HG02623 (cell line): ENCODE data around the gene SPATA6.
A peak's percentile ranks its signal among the peaks of the same experiment; 100 is the strongest.
"Not testable (repeated sequence)": the region's sequence is repeated elsewhere in the genome, so short reads cannot be mapped to it uniquely, and the experiment has no call there.

ENCODE experiments used
- ATAC-seq: cut with Tn5 transposase; IDR thresholded peaks from one replicate; pipeline ENCODE4 v1.9.1; 2021; ENCODE audit warnings: moderate library complexity; ENCODE audit not compliant: unreplicated experiment

Gene SPATA6

DNA sequence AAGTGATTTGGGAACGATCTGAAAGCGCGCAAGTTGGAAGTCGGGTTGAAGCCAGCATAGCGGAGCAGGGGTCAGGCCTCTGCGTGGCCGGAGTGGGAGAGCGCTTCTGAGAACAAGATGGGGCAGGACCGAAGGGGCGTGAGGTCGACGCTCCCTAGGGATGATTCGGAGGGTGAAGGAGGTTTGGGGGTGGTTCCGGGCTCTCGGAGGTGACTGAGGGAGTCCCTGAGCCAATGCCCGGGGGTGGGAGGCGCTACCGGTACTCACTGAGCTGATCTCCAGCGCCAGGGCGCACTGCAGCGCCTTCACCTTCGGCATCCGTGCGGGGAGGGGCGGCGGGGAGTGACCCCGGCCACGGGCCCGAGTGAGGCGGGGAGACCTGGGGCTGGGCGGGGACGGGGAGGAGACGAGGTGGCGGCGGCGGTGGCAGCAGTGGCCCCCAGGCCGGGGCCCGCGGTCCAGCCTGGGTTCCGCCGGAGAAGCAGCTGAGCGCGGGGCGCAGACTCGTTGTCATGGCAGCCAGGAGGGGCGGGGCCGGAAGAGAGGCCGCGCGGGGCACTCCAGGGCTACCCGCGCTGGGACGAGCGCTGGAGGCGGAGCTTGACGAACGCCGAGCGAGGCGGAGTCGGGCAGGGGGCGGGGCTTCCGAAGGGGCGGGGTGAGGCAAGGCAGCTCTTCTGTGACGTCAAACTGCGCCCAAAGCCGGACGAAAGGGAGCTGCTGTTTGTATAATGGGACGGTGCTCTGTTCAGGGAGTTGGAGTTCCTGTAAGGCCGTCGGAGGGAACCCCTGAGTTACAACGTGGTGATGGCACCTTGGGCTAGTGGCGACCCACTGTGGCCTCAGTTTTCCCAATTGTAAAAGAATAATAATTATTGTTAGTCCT lies at the start of gene SPATA6:
TSS of gene SPATA6 (minus strand) at position 514 of the 886 bp plus-strand sequence. CDS start at position 318, 196 bp downstream.
- ATAC-seq, result peak; percentile 99

DNA sequence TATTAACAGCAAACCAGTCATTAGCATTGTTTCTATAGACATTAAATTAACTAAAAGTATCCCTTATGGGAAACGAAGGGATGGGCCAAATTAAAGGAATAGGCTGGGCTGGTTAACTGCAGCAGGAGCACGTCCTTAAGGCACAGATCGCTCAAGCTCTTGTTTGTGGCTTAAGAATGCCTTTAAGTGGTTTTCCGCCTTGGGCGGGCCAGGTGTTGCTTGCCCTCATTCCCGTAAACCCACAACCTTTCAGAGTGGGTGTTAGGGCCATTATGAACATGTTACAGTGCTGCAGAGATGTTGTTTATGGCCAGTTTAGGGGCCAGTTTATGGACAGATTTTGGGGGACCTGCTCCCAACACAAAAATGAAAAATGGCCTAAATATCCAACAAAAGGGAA lies 47.9 kb upstream of the SPATA6 start:
- ATAC-seq, result not testable (repeated sequence)

DNA sequence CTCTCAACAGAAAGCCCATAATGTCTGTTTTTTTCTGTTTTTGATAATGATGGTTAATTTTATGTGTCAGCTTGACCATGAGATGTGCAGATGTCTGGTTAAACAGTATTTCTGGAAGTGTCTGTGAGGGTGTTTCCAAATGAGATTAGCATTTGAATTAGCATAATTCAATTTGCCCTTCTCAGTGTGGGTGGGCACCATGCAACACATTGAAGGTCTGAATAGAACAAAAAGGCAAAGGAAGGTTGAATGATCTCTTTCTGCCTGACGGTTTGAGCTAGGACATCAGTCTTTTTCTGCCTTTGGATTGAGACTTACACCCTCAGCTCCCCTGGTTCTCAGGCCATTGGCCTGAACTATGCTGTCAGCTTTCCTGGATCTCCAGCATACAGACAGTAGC lies 34.9 kb upstream of the SPATA6 start:
- no peak for ATAC-seq

DNA sequence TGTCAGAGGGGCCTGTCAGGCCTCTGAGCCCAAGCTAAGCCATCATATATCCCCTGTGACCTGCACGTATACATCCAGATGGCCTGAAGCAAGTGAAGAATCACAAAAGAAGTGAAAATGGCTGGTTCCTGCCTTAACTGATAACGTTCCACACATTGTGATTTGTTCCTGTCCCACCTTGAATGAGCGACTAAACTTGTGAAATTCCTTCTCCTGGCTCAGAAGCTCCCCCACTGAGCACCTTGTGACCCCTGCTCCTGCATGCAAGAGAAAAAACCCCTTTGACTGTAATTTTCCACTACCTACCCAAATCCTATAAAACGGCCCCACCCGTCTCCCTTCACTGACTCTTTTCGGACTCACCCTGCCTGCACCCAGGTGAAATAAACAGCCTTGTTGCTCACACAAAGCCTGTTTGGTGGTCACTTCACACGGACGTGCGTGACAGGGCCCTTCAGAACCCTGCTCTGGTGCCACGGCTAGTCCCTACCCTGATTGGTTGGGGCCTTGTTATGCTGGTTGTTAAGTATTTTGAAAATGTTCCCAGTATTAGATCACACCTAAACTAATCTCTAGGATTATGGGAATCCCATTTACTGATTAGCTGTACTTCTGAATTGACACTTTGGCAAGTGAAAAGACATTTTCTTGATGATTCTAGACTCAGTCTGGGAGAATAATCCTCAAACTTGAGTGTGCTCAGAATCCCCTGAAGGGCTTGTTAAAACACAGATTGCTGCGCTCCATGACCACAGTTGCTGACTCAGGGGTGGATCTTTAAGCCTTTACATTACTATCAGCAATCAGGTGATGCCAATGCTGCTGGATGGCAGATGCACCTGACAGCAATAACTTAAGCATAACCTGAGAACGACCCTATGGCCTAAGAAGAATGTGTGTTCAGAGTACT lies 28.8 kb upstream of the SPATA6 start:
- ATAC-seq, result no peak

DNA sequence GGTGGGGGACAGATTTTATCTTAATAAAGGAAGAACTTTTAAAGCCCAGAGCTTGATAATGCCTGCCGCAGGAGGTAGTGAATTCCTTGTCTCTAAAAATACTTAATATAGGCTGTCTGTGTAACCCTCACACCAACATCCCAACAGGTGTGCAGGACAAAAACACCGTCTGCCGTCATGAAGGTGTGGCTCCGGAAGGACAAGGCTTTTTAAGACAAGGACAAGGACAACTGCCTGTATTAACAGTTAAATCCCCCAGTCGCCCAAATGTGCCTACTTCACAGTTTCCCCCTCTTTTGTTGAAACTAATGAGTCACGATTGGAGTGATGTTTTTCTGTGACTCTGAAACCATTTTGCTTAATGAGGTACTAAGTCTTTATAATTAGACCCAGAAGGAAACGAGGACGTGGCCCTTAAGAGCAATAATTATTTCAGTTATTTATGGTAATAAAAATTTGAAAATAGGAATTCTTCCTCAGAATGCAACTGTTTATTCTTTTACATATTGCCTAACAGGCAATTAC lies 27.3 kb upstream of the SPATA6 start:
- no peak for ATAC-seq

DNA sequence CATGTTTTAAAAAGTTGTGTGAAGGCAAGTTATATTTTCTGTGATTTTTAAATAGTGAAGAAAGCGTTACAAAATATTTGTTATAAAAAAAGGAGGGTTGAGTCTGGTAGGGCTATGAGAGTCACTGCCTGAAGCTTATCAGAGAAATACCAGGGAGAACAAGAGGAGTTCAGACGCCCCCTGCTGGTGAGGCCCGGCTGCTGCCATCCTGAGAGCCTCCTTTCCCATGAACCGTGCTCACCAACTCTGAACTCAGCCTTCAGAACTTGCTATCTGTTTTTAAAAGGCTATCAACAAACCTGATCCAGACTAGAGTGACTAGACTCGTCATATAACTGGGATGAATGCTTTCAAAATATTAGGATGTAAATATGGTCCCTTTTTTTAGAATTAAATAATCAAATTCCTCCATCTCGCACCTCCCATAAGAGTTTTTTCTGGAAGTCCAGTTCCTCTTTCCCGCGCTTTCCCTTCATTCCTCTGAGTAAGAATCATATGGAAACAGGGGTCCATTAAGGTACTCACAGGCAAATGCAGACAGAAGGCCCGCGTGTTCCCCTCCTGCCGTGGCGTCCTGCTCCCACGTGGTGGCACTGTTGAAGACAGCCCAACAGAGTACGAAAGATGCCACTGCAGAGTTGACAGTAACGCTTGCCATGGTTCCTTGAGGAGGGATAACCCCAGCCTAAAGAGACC lies 26.2 kb upstream of the SPATA6 start:
- peak; percentile 77 for ATAC-seq

DNA sequence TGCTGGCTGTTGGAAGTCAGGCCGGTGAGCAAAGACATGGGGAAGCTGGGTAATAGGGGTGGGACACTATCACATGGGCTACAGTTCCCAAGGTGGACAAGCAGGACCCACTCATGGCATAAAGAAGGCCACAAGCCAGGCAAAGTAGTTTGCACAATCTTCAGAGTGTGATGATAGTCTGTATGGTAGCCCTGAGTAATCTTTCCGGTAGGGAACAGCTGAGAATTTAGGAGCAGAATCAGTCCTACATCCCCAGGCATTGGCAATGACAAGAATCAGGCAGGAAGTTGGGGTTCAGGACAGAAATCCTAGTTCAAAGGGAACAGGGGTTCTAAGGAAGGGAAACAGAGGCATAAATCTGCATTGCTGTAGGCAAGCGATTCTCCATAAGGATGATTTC lies 23.9 kb upstream of the SPATA6 start:
- no peak for ATAC-seq

DNA sequence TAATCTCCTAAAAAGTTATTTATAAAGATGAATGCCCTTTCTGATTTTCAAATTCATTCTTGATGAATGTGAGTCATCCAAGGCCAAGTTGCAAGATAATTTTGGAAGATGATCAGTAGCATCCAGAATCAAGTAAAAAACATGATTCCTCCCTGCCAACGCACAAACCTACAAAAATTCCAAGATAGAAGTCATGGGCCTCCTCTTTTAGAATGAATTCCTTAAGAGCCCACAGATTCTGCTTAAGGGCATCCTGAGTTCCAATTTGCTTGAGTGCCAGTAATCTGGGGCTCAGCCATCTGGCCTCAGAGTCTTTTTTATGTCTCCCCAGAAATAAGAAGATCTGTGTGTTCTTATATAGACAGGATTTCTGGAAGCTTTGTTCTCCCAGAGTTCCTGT lies 23.2 kb upstream of the SPATA6 start:
- no peak for ATAC-seq

DNA sequence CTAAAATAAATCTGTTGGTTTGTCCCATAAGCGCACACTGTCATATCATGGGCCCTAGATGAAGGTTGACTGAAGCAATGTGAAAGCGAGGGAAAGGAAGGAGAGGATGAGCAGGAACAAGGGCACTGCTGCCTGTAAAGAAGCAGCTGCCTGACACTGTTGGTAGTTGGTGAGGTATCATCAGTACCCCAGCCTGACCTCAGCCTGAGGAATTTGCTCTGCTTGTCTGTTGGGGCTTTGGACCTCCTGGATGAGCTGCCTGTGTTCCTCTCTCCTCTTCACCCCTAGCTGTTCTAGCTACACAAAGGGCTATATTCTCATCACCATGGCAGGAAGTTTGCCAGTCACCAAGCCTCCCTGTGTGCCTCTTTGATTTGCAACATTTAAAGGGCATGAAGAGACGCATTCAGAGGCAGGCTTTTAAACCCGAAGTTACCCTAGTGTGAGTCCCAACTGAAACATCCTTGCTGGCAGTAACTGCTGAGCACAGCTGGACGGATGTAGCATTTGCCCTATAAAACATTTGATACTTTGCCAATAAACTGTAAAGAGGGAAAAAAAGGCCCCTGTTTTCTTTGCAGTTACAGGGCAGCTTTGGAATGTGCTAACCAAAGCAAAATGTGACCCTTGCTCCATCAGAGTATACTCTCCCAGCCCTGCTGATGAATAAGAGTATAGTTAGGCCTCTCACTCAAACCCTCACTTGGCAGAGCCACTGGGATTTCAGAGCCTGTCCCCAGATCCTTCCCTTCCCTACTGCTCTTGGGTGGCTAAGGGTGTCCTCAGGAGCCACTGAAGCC lies 22.2 kb upstream of the SPATA6 start:
- no peak for ATAC-seq

DNA sequence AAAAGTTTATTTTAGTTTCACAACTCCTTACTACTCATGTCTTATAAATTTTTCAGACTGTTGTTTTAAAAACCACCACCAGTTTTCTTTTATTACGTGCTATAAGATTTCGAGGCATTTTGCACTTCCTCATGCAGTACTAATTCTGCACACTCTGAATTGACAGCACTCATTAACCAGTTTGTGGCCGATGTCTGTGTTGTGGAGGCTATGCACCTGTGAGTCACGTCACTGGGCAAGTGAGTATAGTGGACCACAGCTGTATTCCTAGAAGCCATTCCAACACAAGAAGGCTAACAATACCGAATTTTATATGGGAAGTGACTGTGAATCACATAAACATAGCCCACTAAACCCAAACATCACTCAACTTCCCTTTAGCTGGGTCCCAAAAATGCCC lies 21.0 kb upstream of the SPATA6 start:
- ATAC-seq, result no peak

DNA sequence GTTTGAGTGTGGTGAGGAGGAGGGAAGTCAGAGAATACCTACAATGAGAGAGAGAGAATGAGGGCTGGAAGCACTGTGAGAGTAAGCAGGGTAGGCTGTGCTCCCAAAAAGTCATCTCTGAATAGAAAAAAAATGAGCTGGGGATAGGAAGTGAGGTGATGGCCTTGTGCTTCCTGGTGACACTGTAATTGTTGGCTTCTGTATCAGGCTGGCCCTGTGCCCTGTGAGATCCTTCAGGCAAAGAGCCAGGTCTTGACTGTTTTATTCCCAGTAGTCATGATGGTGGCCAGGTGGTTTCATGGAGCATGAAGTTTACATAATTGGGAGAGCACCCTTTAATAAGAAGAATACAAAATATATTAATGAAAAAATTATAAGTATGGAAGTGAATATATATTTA lies 20.4 kb upstream of the SPATA6 start:
- no peak for ATAC-seq

DNA sequence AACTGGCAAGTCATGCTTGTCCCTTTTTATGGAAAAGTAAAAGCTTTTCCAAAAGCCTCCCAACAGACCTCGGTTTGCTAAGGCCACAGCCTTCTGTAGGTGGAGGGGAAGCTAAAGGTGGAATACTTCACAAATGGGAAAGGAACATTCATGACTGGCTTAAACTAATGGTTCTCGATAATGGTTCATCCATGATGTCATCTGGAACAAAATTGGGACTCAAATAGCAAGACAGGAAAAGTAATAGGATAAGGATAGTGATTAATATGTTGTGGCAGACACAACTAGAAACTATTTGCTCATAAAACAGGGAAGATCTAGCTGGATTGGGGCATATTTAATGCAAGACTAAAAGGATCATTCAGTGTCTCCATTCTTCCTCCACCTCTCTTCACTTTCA lies 16.7 kb upstream of the SPATA6 start:
- ATAC-seq, result no peak

DNA sequence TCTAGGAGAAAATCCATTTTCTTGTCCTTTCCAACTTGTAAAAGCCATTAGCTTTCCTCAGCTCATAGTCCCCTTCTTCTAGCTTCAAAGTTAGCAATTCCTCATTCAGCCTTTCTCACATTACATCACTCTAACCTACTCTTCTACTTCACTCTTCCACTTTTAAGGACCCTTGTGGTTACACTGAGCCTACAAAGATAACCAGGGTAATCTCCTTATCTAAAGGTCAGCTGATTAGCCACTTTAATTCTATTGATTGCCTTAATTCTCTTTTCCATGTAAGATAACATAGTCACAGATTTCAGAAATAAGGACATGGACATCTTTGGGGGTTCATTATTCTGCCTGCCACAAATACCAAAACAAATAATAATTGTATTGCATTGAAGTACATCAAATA lies 8.5 kb upstream of the SPATA6 start:
- no peak for ATAC-seq

DNA sequence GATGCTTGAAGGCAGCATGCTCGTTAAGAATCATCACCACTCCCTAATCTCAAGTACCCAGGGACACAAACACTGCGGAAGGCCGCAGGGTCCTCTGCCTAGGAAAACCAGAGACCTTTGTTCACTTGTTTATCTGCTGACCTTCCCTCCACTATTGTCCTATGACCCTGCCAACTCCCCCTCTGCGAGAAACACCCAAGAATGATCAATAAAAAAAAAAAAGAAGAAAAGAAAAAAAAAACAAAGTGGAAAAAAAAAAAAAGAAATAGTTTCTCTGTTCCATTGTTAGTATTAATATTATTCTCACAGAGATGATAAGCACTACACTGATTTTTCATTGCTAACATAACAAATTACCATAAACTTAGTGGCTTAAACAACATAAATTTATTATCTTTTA lies 8.0 kb upstream of the SPATA6 start:
- not testable (repeated sequence) for ATAC-seq

DNA sequence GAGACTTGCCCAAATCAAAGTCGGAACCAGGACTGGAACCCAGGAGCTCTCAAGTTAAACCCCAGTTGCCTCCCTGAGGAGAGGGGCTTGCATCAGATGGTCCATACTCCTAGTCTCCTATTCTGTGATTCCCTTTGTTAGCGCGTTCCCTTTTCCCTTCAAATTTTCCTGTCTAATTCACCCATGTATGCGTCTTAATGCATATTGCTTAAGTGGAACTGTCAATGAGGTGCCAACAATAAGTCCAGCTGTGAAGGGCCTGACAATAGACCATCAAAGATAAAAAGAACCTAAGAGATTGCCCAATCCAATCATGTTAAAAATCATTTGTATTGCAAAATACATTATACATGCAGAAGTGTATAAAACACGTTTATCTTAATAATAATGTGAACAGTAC lies 634 bp upstream of the SPATA6 start:
- no peak for ATAC-seq

DNA sequence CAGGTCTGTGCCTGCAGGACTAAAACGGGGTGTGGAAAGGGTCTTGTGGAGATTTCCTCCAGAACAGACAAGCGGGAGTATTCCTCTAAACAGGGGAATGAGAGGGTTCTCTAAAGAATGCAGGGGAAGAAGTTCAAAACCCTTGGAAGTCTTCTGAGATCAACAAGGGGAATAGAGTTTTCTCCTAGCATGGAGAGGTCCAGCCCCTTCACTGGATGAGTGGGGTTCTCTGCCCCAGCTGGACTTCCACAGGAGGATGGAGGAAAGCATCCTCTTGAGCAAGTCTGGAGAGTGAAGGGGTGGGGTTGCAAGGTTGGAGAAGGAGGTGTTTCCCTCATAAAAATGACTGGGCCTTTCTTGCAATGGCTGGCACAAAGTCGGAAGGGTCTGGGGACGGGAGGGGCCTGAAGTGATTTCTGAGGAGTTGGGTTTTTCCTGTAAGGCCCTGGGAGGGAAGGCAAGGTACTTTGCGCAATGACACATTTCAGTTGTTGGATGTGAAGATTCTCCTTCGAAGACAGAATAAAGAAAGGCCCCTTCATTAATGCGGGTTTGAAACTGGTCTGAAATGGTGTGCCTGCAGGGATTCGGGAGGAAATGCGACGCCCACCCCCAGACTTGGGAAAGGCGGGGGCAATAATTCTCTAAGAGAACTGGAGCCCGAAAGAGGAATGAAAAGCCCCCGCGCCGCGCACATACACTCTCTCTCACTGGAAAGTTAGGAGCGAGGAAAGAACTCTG lies 884 bp downstream of the SPATA6 start:
- no peak for ATAC-seq

DNA sequence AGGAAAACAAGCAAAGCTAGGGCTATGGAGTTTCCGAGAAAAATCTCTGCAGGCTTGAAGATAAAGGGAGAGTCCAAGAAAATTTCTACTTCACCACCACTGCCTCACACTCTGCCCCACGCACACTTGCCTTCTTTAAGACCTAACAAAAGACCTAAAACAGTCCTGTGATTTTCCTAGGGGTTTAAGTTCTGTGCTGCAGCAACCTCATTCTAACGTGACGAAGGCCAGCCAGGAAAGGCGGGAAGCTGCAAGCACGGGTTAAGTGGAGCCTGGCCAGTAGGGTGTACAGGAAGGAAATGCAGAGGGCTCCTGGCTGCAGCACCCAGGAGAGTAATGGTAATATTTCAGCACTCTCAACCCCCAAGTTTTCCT lies 1.5 kb downstream of the SPATA6 start:
- ATAC-seq, result no peak

DNA sequence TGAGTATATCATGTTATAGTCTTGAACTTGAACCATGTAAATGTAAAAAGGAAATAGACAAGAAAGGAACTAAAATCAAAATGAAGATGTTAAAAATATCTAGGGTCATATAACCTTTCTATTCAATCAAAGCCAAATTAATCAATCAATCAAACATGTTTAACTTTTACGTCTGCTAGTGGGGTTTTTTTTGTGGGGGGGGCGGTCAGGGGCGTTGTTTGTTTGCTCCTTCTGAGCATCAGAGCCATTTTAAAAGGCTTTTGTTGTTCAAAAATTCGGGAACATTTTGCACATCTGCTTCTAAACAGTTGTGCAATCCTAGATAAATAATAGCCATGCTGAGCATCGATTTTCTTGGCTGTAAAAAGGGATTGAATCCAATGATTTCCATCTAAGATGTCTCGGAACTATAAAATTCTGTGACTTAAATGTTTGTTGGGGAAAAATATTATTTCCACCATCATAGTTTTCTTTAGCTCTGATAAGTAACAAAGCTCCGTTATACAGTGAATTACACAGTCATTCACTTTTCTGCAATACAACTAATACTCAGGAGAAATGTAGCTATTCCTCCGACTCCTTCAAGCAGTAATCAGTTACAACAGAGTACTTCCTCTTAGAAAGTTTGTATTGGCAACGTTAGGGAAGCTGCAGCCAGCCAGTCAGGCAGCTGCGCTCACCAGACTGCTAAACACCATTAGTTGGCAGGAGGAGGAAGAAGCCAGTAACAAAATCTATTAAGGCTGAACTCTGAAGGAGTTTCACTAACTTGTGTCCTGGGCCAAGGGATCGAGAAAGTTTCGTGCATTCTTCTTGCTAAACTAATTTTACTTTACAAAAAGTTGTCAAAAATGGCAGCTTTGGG lies 2.2 kb downstream of the SPATA6 start:
- no peak for ATAC-seq

DNA sequence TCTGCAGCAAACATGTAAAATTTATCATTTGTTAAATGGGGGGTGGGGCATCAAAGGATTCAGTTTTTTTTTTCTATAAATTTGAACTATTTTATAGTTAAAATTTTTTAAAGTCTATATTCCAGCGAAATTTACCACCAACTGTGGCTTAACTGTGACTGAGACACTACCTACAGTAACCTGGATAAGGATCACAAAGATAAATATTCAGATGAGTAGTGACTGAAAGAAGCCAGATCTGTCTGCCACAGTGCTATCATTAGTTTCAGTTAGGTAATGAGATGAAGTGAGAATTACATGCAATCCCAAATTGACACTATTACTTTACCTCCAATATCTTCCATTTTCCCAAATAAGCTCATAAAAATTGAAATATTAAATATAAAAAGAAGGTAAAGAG lies 5.4 kb downstream of the SPATA6 start:
- ATAC-seq, result no peak
